DMS153 treated with DMSO at 0.1 percent for 48 hours (cell line): ENCODE data around the gene ADAMTS12.

Experiments used
- DNase-seq: peaks from one replicate; lab custom pipeline; 2025; ENCODE audit not compliant: unreplicated experiment; lab: John Stamatoyannopoulos, UW

Gene ADAMTS12

GRCh38 chr5:33671700-33672291, 220.0 kb downstream of the ADAMTS12 start:
- no peak for DNase-seq

GRCh38 chr5:33662722-33663427, 228.9 kb downstream of the ADAMTS12 start:
- DNase-seq: no peak

GRCh38 chr5:33659526-33660169, 232.1 kb downstream of the ADAMTS12 start:
- no peak for DNase-seq

DNA sequence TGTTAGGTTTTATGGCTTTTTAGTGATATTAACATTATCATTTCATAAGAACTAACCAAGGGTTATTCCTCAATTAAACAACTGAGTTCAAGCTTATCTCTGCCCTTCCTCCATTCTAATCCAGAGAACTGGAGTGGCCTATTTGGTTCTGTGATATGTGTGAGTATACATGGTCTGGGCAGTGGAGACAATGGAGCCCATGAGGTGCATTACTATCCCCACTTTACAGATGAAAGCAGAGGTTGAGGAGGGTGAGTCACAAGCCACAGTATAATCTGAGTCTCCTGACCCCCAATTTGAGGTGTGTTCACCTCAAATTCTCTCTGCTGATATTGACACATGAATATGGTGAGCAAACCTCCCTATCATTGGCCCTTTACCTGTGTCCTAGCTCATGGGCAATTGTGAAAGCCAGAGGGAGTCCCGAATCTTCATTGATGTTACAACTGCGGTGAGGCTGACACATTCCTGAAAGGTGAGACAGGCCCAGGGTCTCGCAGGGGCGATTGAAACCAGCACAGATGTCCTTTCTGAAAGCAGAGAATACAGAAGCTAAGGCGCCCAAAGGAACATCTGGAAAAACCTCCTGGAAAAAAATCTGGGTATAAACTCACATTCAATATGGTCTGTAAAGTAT, 233.9 kb downstream of the ADAMTS12 start:
- no peak for DNase-seq

GRCh38 chr5:33657176-33657575, 234.6 kb downstream of the ADAMTS12 start:
- DNase-seq: no peak

DNA sequence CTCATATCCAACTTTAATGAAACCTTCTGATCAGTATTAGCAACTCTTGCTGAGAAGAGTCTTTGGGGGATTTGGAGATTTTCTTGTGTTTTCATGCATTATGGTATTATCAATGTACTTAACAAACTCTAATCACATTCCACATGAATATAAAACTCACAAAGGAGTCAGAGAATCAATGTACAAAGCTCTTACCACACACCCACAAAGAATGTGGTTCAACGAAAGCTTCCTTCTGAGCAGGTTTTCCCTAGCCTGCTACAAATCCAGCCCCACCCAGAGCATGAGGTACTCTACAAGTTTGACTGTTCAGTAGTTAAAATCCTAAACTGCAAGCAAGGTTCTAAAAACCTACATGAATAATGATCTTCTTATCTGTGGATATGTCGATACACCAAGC, 240.9 kb downstream of the ADAMTS12 start:
- DNase-seq: no peak

- no peak for DNase-seq
Observed at GRCh38 chr5:33649549-33650482, 242.0 kb downstream of the ADAMTS12 start.

GRCh38 chr5:33641744-33642505, 249.9 kb downstream of the ADAMTS12 start:
- DNase-seq: peak; percentile 8

GRCh38 chr5:33639474-33639873, 252.3 kb downstream of the ADAMTS12 start:
- DNase-seq: no peak

DNA sequence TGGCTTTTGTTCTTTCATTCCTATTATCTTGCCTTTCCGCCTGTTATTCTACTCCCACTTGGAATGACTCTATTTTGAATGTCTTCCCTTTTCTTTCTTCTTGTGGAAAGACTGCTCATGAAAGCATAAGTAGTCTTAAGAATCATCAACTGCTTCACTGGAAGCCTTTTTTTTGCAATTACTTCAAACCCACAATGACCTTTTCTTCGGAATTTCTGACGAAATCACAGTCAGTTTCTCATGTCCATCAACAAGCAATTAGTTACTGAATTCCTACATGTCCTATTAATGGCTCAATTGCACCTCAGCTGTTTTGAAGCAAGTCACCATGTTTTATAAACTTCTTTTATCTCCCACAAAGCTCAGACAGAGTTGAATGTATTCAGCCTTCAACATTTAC, 254.8 kb downstream of the ADAMTS12 start:
- no peak for DNase-seq

DNA sequence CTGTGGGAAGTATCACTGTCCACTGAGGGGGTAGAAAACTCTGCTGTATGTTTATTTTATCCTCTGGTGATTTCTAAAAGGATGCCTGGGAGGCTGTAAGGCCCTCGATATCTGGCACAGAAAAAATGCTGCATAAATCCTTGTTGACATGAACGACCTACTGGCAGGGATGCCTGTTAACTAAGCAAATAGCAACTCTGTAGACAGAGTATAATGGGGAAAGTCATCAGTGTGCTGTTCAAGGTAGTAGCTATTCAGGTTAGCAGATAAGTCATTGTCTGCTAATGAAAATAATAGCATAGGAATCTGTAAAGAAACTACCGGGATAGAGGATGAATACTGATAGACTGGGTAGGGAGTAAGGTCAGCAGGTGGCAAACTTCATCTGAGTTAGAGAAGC, 256.2 kb downstream of the ADAMTS12 start:
- DNase-seq: no peak

GRCh38 chr5:33633699-33634098, 258.1 kb downstream of the ADAMTS12 start:
- no peak for DNase-seq

GRCh38 chr5:33631786-33632185, 260.0 kb downstream of the ADAMTS12 start:
- DNase-seq: no peak

DNA sequence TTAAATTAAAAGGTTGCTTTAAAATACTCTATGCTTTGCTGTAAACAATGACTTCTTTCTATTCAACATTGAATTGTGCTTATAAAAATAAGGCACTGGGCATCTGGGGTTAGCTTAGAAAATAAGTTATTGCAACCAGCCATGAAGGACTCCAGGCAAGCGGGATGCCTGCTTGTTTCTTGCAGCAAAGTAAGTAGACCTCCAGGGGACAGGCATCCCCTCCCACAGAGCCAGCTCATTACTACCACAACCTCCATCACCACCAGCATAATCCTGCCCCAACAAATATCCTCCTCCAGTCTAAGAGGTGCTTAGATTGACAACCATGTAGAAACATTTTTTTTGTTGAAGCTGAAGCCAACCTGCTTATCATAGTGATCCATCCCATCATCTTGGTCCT, 260.7 kb downstream of the ADAMTS12 start:
- DNase-seq: no peak

DNA sequence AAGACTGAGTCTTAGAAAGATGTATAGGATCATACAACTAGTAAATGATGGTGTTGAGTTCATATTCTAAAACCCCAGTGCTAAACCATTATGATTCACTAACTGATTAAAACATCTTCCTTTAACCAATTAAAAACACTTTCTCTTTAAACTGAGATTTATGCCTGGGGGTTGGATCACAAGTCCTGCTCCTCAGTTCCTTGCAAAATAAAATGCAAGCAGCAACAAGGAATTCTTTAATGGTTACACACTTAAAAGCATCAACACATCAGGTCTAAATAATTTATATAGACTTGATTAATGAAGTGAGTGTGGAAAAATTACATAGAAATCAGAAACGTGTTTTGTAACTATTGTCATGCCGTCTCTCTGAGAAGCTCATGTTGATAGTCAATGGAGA, 261.8 kb downstream of the ADAMTS12 start:
- DNase-seq: no peak

- DNase-seq: no peak
Observed at GRCh38 chr5:33628796-33629195, 263.0 kb downstream of the ADAMTS12 start.

- DNase-seq: no peak
Observed at GRCh38 chr5:33621514-33621913, 270.3 kb downstream of the ADAMTS12 start.

GRCh38 chr5:33614039-33614438, 277.8 kb downstream of the ADAMTS12 start:
- DNase-seq: no peak

DNA sequence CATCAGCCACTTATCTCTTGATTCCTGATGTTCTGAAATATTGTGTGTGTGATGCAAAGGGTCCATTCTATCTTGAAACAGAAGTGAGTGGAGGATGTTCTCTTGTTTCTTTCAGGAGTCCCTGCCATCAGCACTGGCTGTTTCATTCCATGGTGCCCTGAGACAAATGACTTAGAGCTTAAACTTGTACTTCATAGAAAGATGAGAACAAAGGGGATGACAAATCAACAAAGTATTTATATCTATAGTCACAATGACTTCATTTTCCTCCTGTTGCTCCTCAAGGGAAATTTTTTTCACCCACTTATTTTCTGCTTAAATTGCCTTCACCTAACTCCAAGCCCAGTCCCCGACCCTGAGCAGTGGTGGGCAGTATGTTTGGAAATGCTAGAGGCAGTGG, 279.4 kb downstream of the ADAMTS12 start:
- DNase-seq: no peak

GRCh38 chr5:33611877-33612276, 279.9 kb downstream of the ADAMTS12 start:
- DNase-seq: no peak
